ENCODE data around the gene DGKI. TPM values are rescaled to one million over a fixed set of nuclear protein-coding genes. Genes with fewer than 3 reads are reported as not detected.

The DGKI gene
- total and polyA plus RNA-seq, 3 donors from 2014 or later = 3.2 to 6.6 (median 4.3) TPM

DNA sequence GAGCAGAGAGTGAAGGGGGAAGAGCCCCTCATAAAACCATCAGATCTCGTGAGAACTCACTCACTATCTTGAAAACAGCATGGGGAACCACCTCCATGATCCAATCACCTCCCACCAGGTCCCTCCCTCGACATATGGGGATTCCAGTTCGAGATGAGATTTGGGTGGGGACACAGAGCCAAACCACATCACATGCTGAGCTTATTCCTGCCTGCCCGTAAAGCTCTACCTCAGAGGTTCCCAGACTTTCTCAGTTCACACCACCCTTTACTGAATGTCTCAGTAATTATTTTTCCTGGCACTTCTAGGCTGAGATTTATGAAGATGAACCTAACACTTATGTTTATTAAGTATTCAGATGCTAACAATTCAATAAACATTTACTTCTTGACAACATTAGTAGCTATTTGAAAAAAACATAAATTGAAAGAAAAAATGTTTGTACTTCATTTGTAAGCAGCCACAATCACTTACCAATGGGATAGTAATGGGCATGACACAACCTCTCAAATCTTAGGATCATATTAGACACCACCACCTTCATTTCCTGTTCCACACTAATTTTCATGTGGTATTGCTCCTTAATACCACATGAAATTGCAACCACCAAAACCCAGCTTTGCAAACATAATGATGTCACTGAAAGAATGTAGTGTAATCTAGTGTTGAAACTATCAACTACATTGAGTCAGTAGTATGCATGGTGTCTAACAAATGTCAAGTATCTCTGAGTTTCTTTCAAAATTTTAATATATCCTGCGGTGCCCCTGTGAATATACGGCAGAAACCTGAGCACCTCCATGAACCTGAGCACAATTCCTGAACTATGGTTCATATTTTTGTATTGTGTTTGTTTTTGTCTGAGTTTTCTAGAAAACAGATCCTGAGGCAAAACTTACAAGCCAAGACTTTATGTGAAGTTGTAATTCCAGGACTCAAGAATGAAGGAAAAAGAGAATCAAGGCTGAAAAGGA lies 4.5 kb upstream of the DGKI start:
- no peaks in the 10 kb centered on the region for H3K27me3 ChIP-seq
- no peak overlapping the region for H3K4me3 ChIP-seq
- H3K36me3 ChIP-seq (ENCODE audit: low read depth, missing control alignments) = no peaks in the 10 kb centered on the region
- intact Hi-C loops (cut with DNase I; ENCODE audit: low total_unique reads) = no loop called here
- H3K4me1 ChIP-seq = no peaks in the 10 kb centered on the region
- H3K27ac ChIP-seq = no peak overlapping the region
- 89 to 90% methylated on average over 6 of the region's 6 CpGs for WGBS, 2 donors
- TF ChIP-seq POLR2A (IDR thresholded peaks at IDR 0.05) = no peak
- TF ChIP-seq, protein P1, sequence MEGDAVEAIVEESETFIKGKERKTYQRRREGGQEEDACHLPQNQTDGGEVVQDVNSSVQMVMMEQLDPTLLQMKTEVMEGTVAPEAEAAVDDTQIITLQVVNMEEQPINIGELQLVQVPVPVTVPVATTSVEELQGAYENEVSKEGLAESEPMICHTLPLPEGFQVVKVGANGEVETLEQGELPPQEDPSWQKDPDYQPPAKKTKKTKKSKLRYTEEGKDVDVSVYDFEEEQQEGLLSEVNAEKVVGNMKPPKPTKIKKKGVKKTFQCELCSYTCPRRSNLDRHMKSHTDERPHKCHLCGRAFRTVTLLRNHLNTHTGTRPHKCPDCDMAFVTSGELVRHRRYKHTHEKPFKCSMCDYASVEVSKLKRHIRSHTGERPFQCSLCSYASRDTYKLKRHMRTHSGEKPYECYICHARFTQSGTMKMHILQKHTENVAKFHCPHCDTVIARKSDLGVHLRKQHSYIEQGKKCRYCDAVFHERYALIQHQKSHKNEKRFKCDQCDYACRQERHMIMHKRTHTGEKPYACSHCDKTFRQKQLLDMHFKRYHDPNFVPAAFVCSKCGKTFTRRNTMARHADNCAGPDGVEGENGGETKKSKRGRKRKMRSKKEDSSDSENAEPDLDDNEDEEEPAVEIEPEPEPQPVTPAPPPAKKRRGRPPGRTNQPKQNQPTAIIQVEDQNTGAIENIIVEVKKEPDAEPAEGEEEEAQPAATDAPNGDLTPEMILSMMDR (IDR thresholded peaks at IDR 0.05) = no peak
- H3K9me3 ChIP-seq = no peaks in the 10 kb centered on the region
- DNase-seq = no peak

DNA sequence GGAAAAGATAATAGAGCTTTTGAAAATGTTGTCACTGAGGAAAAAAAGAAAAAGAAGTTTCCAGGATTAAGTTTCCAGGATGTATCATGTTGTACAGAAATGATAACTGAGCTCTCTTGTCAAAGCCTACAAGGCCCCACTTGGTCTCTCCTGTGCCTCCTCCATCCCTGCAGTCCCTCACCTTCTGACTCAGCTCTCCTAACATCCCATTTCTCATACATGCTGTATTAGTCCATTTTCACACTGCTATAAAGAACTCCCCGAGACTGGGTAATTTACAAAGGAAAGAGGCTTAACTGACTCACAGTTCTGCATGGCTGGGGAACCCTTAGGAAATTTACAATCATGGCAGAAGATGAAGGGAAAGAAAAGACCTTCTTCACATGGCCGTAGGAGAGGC lies 3.8 kb upstream of the DGKI start:
- TF ChIP-seq, protein P1 (IDR thresholded peaks at IDR 0.05) = no peak
- no peak for TF ChIP-seq POLR2A (IDR thresholded peaks at IDR 0.05)

DNA sequence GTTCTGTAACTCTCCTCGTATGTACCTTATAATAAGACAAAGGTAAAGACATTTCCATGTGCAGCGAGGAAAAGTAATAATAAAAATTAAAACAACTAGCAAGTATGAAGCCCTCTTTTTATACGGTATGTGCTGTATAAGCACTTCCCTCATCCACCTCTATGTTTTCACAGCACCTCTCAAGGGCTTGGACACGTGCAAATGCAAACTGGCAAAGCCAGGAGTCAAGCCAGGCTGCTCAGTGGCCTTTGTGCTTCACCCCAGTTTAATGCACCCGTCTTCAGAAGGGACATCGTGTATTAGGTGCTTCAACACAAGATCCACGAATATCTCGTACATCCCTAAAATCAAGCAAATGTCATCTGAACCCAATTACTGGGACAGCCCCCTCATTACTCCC lies 1.3 kb upstream of the DGKI start:
- H3K36me3 ChIP-seq (ENCODE audit: low read depth, missing control alignments) = no peaks in the 10 kb centered on the region
- no peaks in the 10 kb centered on the region for H3K4me1 ChIP-seq
- H3K27me3 ChIP-seq = no peaks in the 10 kb centered on the region
- no peaks in the 10 kb centered on the region for H3K9me3 ChIP-seq
- H3K4me3 ChIP-seq = no peak overlapping the region
- TF ChIP-seq POLR2A (IDR thresholded peaks at IDR 0.05) = no peak
- TF ChIP-seq, protein P1 (IDR thresholded peaks at IDR 0.05) = no peak
- intact Hi-C loops (cut with DNase I; ENCODE audit: low total_unique reads) = no loop called here
- 55 to 58% methylated on average over 8 of the region's 8 CpGs for WGBS, 2 donors
- no peak overlapping the region for H3K27ac ChIP-seq
- no peak for DNase-seq

More for the DNA sequence above, 3.8 kb upstream of the DGKI start:
- intact Hi-C loops (cut with DNase I; ENCODE audit: low total_unique reads) = no loop called here
- H3K4me1 ChIP-seq = no peaks in the 10 kb centered on the region
- H3K27me3 ChIP-seq = no peaks in the 10 kb centered on the region
- H3K36me3 ChIP-seq (ENCODE audit: low read depth, missing control alignments) = no peaks in the 10 kb centered on the region
- no peak overlapping the region for H3K4me3 ChIP-seq
- no peak overlapping the region for H3K27ac ChIP-seq
- 37 to 92% methylated on average over 2 of the region's 2 CpGs for WGBS, 2 donors
- no peak for DNase-seq
- H3K9me3 ChIP-seq = no peaks in the 10 kb centered on the region

DNA sequence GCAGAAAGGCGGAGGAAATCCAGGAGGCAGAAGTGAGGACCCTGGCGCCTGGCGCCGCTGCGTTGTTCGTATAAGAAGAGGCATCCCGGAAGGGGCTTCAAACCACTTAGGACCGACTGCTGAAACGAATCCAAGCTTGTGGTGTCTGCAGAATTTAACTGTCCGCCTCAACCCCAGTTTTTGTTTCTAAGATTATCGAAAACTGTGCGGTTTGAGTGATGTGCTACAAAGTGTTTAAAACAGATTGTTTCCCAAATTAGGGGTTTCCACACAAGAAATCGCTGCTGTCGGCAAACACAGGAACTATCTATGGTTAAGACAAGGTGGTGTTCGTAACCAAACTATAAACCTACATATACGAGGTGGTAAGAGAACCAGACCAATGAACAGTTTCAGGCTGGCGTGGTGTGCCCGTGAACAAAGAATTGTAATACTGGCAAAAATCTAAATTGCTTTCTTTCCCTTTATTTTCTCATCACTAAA lies 835 bp upstream of the DGKI start:
- 13 to 28% methylated on average over 18 of the region's 18 CpGs for WGBS, 2 donors
- Histone ChIP-seq H3K36me3 (ENCODE audit: low read depth, missing control alignments) (no peaks in the 10 kb centered on the region), H3K4me3 (peak overlapping the region; percentile 2 to 48), H3K27me3 (no peaks in the 10 kb centered on the region), H3K27ac (no peak overlapping the region), H3K9me3 (no peaks in the 10 kb centered on the region), H3K4me1 (no peaks in the 10 kb centered on the region)
- no peak for TF ChIP-seq POLR2A (IDR thresholded peaks at IDR 0.05)
- TF ChIP-seq, protein P1 (IDR thresholded peaks at IDR 0.05) = no peak
- DNase-seq = no peak
- intact Hi-C loops (cut with DNase I; ENCODE audit: low total_unique reads) = no loop called here
